ENCODE results near the gene FHAD1.

DNA sequence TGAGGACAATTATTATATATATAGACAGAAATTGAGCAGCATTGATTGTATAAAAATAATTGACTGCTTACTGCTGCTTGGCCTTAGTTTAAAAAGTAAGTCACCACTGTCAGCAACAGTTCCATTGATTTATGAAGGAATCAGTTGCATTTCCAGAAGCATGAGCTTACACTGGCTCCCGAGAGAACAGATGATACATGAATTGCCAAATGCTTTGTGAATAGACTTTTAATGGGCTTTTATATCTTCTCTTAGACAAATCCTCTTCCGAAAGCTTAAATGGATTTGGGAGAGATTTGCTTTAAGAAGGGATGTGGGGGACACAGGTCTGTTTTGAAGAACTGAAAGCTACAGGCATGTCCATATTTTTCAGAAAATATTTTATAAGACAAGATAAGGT lies 7.5 kb downstream of the FHAD1 start:
- TF ChIP-seq, protein P1, sequence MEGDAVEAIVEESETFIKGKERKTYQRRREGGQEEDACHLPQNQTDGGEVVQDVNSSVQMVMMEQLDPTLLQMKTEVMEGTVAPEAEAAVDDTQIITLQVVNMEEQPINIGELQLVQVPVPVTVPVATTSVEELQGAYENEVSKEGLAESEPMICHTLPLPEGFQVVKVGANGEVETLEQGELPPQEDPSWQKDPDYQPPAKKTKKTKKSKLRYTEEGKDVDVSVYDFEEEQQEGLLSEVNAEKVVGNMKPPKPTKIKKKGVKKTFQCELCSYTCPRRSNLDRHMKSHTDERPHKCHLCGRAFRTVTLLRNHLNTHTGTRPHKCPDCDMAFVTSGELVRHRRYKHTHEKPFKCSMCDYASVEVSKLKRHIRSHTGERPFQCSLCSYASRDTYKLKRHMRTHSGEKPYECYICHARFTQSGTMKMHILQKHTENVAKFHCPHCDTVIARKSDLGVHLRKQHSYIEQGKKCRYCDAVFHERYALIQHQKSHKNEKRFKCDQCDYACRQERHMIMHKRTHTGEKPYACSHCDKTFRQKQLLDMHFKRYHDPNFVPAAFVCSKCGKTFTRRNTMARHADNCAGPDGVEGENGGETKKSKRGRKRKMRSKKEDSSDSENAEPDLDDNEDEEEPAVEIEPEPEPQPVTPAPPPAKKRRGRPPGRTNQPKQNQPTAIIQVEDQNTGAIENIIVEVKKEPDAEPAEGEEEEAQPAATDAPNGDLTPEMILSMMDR (IDR thresholded peaks at IDR 0.05 in 2 of 3, conservative IDR thresholded peaks at IDR 0.05 in 1 of 3; ENCODE audit: control insufficient read depth in 2 of 3, extremely low read depth in 1 of 3, insufficient read depth in 1 of 3, low read depth in 3 of 3, low read length in 3 of 3) = no peak
- TF ChIP-seq, protein P2, sequence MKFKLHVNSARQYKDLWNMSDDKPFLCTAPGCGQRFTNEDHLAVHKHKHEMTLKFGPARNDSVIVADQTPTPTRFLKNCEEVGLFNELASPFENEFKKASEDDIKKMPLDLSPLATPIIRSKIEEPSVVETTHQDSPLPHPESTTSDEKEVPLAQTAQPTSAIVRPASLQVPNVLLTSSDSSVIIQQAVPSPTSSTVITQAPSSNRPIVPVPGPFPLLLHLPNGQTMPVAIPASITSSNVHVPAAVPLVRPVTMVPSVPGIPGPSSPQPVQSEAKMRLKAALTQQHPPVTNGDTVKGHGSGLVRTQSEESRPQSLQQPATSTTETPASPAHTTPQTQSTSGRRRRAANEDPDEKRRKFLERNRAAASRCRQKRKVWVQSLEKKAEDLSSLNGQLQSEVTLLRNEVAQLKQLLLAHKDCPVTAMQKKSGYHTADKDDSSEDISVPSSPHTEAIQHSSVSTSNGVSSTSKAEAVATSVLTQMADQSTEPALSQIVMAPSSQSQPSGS (IDR thresholded peaks at IDR 0.05; ENCODE audit: low read length) = no peak
- TF ChIP-seq MEF2B (IDR thresholded peaks at IDR 0.05; ENCODE audit: partially characterized antibody, poor library complexity, severe bottlenecking) (no peak), EZH2 (IDR thresholded peaks at IDR 0.05; ENCODE audit: borderline replicate concordance, control insufficient read depth, low read depth, low read length) (no peak), CHD4 (IDR thresholded peaks at IDR 0.05) (no peak), MYC (IDR thresholded peaks at IDR 0.05; ENCODE audit: insufficient read depth, insufficient read length, insufficient replicate concordance, low read length, severe bottlenecking) (no peak)
